ENCODE measurements around the gene CHCHD4.

CHCHD4 gene

GRCh38 chr3:14148041-14148985, 23.6 kb upstream of the CHCHD4 start:
- no peak for FAIRE-seq

GRCh38 chr3:14147617-14148016, 22.9 kb upstream of the CHCHD4 start:
- no peak for FAIRE-seq

- FAIRE-seq, result no peak
Measured at GRCh38 chr3:14147066-14147435, 22.4 kb upstream of the CHCHD4 start.

- no peak for FAIRE-seq
Measured at GRCh38 chr3:14146381-14147065, 21.9 kb upstream of the CHCHD4 start.

GRCh38 chr3:14145670-14146380, 21.2 kb upstream of the CHCHD4 start:
- no peak for FAIRE-seq

- no peak for FAIRE-seq
Measured at GRCh38 chr3:14145236-14145635, 20.6 kb upstream of the CHCHD4 start.

GRCh38 chr3:14144423-14145075, 19.9 kb upstream of the CHCHD4 start:
- no peak for FAIRE-seq

- FAIRE-seq, result peak; percentile 60
Measured at GRCh38 chr3:14143271-14144225, 18.9 kb upstream of the CHCHD4 start.

GRCh38 chr3:14142567-14143270, 18.0 kb upstream of the CHCHD4 start:
- FAIRE-seq, result no peak

- FAIRE-seq, result no peak
Measured at GRCh38 chr3:14141602-14142341, 17.1 kb upstream of the CHCHD4 start.

GRCh38 chr3:14141144-14141543, 16.5 kb upstream of the CHCHD4 start:
- no peak for FAIRE-seq

- FAIRE-seq, result no peak
Measured at GRCh38 chr3:14140668-14141067, 16.0 kb upstream of the CHCHD4 start.

GRCh38 chr3:14139771-14140170, 15.1 kb upstream of the CHCHD4 start:
- no peak for FAIRE-seq

GRCh38 chr3:14138878-14139655, 14.4 kb upstream of the CHCHD4 start:
- no peak for FAIRE-seq

- no peak for FAIRE-seq
Measured at GRCh38 chr3:14138109-14138877, 13.6 kb upstream of the CHCHD4 start.

- no peak for FAIRE-seq
Measured at GRCh38 chr3:14137445-14137844, 12.8 kb upstream of the CHCHD4 start.

- FAIRE-seq, result no peak
Measured at GRCh38 chr3:14137004-14137403, 12.3 kb upstream of the CHCHD4 start.

- no peak for FAIRE-seq
Measured at GRCh38 chr3:14135581-14135980, 10.9 kb upstream of the CHCHD4 start.

GRCh38 chr3:14134291-14134690, 9.6 kb upstream of the CHCHD4 start:
- no peak for FAIRE-seq

All from A204.1 (cell line).